MM.1S (cell line): ENCODE measurements around the gene USP20.

Experiments used
- EZH2 ChIP-seq: fragments of 300-600 bp; sonication (generic); optimal IDR thresholded peaks from 2 replicates; pipeline ENCODE3; 2017; ENCODE audit warnings: low read depth, mild to moderate bottlenecking, antibody characterized with exemption, low read length, mixed read lengths
- EZH2phosphoT487 ChIP-seq: fragments of 300-600 bp; sonication (generic); IDR thresholded peaks from 2 replicates; pipeline ENCODE4 v1.6.1; 2018; ENCODE audit warnings: antibody characterized with exemption, low read length
- TF ChIP-seq, protein P1 (sequence below): fragments of 300-600 bp; sonication (generic); IDR thresholded peaks from 2 replicates; pipeline ENCODE4 v1.5.1; 2016; ENCODE audit warnings: antibody characterized with exemption, low read length, mixed read lengths

DNA sequence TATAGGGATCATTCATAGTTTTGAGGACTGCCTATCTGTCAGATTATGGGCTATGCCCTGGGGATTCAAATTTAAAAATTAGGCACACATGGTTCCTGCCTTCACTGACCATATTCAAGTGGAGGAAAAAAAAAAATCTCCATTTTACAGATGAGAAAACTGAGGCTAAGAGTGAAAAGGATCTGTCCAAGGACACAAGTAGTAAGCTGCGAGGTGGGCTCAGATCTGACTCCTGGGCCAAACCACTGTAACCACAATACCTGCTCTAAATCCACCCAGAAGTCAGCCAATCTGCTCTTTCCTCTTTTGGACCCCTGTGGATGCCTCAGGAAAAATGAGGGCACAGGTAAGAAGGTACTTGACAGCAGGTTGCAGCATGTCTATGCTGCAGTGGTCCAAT lies 8.5 kb upstream of the USP20 start:
- TF ChIP-seq, protein P1, sequence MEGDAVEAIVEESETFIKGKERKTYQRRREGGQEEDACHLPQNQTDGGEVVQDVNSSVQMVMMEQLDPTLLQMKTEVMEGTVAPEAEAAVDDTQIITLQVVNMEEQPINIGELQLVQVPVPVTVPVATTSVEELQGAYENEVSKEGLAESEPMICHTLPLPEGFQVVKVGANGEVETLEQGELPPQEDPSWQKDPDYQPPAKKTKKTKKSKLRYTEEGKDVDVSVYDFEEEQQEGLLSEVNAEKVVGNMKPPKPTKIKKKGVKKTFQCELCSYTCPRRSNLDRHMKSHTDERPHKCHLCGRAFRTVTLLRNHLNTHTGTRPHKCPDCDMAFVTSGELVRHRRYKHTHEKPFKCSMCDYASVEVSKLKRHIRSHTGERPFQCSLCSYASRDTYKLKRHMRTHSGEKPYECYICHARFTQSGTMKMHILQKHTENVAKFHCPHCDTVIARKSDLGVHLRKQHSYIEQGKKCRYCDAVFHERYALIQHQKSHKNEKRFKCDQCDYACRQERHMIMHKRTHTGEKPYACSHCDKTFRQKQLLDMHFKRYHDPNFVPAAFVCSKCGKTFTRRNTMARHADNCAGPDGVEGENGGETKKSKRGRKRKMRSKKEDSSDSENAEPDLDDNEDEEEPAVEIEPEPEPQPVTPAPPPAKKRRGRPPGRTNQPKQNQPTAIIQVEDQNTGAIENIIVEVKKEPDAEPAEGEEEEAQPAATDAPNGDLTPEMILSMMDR = no peak
- TF ChIP-seq EZH2 = no peak
- no peak for TF ChIP-seq EZH2phosphoT487
